ENCODE results near the gene ESF1.

The ESF1 gene

GRCh38 chr20:13790708-13791107 is 6.0 kb upstream of the ESF1 start:
- Histone ChIP-seq H2BK12ac (ENCODE audit: low read length in 2 of 2) (no peak overlapping the region), H3K79me1 (replicated peaks; ENCODE audit: low read length, poor library complexity, severe bottlenecking) (peaks cover 38% of the 10 kb centered on the region)
- no CpG with 5 or more reads among the region's 2 CpGs for WGBS

GRCh38 chr20:13788167-13788834 is 3.6 kb upstream of the ESF1 start:
- no peak overlapping the region for H2BK5ac ChIP-seq (ENCODE audit: low read depth, low read length, poor library complexity, severe bottlenecking)
- H2AFZ ChIP-seq (ENCODE audit: low read depth, low read length) = no peak overlapping the region
- no peak overlapping the region for H2AK5ac ChIP-seq (ENCODE audit: low read length, severe bottlenecking)
- no peak overlapping the region for H4K91ac ChIP-seq (ENCODE audit: low read length)
- no peak overlapping the region for H2BK12ac ChIP-seq (ENCODE audit: low read length in 2 of 2)
- peaks cover 4% of the 10 kb centered on the region for H3K4me1 ChIP-seq (ENCODE audit: control insufficient read depth, insufficient read depth, low read depth, low read length)
- no peak overlapping the region for H3K4ac ChIP-seq (ENCODE audit: low read depth in 1 of 2, low read length in 2 of 2)
- no peak overlapping the region for H2BK120ac ChIP-seq (ENCODE audit: low read depth, low read length)
- no peaks in the 10 kb centered on the region for H3K9me3 ChIP-seq (ENCODE audit: control insufficient read depth, low read length)
- 46% methylated on average over 1 of the region's 1 CpG for WGBS
- no peak overlapping the region for H3K23ac ChIP-seq (ENCODE audit: low read length in 2 of 2)
- DNase-seq = peak; percentile 76
- no peaks in the 10 kb centered on the region for H3K27me3 ChIP-seq (ENCODE audit: control insufficient read depth in 1 of 2, insufficient read depth in 1 of 2, low read length in 2 of 2)
- no peak overlapping the region for H3K14ac ChIP-seq (ENCODE audit: low read length in 2 of 2)
- no peak overlapping the region for H2BK15ac ChIP-seq (ENCODE audit: low read depth, poor library complexity, severe bottlenecking)
- peaks cover 16 to 60% of the 10 kb centered on the region in 2 experiments for H3K36me3 ChIP-seq (ENCODE audit: control insufficient read depth in 1 of 2, insufficient read depth in 2 of 2, low read depth in 1 of 2, low read length in 2 of 2)
- no peak overlapping the region for H4K8ac ChIP-seq (ENCODE audit: low read length)
- peaks cover 35% of the 10 kb centered on the region for H3K79me1 ChIP-seq (replicated peaks; ENCODE audit: low read length, poor library complexity, severe bottlenecking)
- H3K18ac ChIP-seq (ENCODE audit: low read depth in 1 of 2, low read length in 2 of 2) = no peak overlapping the region
- H3K4me2 ChIP-seq (ENCODE audit: low read length, poor library complexity, severe bottlenecking) = no peak overlapping the region
- H3K9ac ChIP-seq (ENCODE audit: low read length) = peak overlapping the region; percentile 30
- no peak overlapping the region for H3K27ac ChIP-seq (ENCODE audit: low read length, poor library complexity, severe bottlenecking)
- H3K4me3 ChIP-seq (ENCODE audit: insufficient read depth in 1 of 2, low read depth in 1 of 2, low read length in 2 of 2) = no peak overlapping the region

More at GRCh38 chr20:13790708-13791107, 6.0 kb upstream of the ESF1 start:
- no peak for DNase-seq
- H3K4me2 ChIP-seq (ENCODE audit: low read length, poor library complexity, severe bottlenecking) = no peak overlapping the region
- no peak overlapping the region for H3K9ac ChIP-seq (ENCODE audit: low read length)
- no peak overlapping the region for H2BK120ac ChIP-seq (ENCODE audit: low read depth, low read length)
- no peak overlapping the region for H2BK15ac ChIP-seq (ENCODE audit: low read depth, poor library complexity, severe bottlenecking)
- H4K8ac ChIP-seq (ENCODE audit: low read length) = no peak overlapping the region
- H2BK5ac ChIP-seq (ENCODE audit: low read depth, low read length, poor library complexity, severe bottlenecking) = no peak overlapping the region
- H3K27ac ChIP-seq (ENCODE audit: low read length, poor library complexity, severe bottlenecking) = no peak overlapping the region
- H3K4me1 ChIP-seq (ENCODE audit: control insufficient read depth, insufficient read depth, low read depth, low read length) = no peaks in the 10 kb centered on the region
- H3K18ac ChIP-seq (ENCODE audit: low read depth in 1 of 2, low read length in 2 of 2) = no peak overlapping the region
- H3K36me3 ChIP-seq (ENCODE audit: control insufficient read depth in 1 of 2, insufficient read depth in 2 of 2, low read depth in 1 of 2, low read length in 2 of 2) = peaks cover 24 to 84% of the 10 kb centered on the region in 2 experiments
- H3K4me3 ChIP-seq (ENCODE audit: insufficient read depth in 1 of 2, low read depth in 1 of 2, low read length in 2 of 2) = no peak overlapping the region
- H3K14ac ChIP-seq (ENCODE audit: low read length in 2 of 2) = no peak overlapping the region
- H3K27me3 ChIP-seq (ENCODE audit: control insufficient read depth in 1 of 2, insufficient read depth in 1 of 2, low read length in 2 of 2) = no peaks in the 10 kb centered on the region
- H3K4ac ChIP-seq (ENCODE audit: low read depth in 1 of 2, low read length in 2 of 2) = no peak overlapping the region
- H3K23ac ChIP-seq (ENCODE audit: low read length in 2 of 2) = no peak overlapping the region
- H2AFZ ChIP-seq (ENCODE audit: low read depth, low read length) = no peak overlapping the region
- H3K9me3 ChIP-seq (ENCODE audit: control insufficient read depth, low read length) = no peaks in the 10 kb centered on the region
- no peak overlapping the region for H4K91ac ChIP-seq (ENCODE audit: low read length)
- H2AK5ac ChIP-seq (ENCODE audit: low read length, severe bottlenecking) = no peak overlapping the region

GRCh38 chr20:13786143-13786828 is 1.6 kb upstream of the ESF1 start:
- Histone ChIP-seq H2BK15ac (ENCODE audit: low read depth, poor library complexity, severe bottlenecking) (no peak overlapping the region), H3K4me3 (ENCODE audit: insufficient read depth in 1 of 2, low read depth in 1 of 2, low read length in 2 of 2) (peak overlapping the region in 1 of 2 experiments; percentile 94), H3K36me3 (ENCODE audit: control insufficient read depth in 1 of 2, insufficient read depth in 2 of 2, low read depth in 1 of 2, low read length in 2 of 2) (peaks cover 16 to 53% of the 10 kb centered on the region in 2 experiments), H3K14ac (ENCODE audit: low read length in 2 of 2) (no peak overlapping the region), H3K9ac (ENCODE audit: low read length) (peak overlapping the region; percentile 97), H4K91ac (ENCODE audit: low read length) (no peak overlapping the region), H3K9me3 (ENCODE audit: control insufficient read depth, low read length) (no peaks in the 10 kb centered on the region), H2AFZ (ENCODE audit: low read depth, low read length) (no peak overlapping the region), H3K4ac (ENCODE audit: low read depth in 1 of 2, low read length in 2 of 2) (no peak overlapping the region), H2AK5ac (ENCODE audit: low read length, severe bottlenecking) (no peak overlapping the region), H2BK12ac (ENCODE audit: low read length in 2 of 2) (no peak overlapping the region), H3K27me3 (ENCODE audit: control insufficient read depth in 1 of 2, insufficient read depth in 1 of 2, low read length in 2 of 2) (no peaks in the 10 kb centered on the region), H3K27ac (ENCODE audit: low read length, poor library complexity, severe bottlenecking) (no peak overlapping the region), H2BK120ac (ENCODE audit: low read depth, low read length) (no peak overlapping the region), H3K23ac (ENCODE audit: low read length in 2 of 2) (no peak overlapping the region), H3K18ac (ENCODE audit: low read depth in 1 of 2, low read length in 2 of 2) (no peak overlapping the region), H3K4me2 (ENCODE audit: low read length, poor library complexity, severe bottlenecking) (peak overlapping the region; percentile 83), H4K8ac (ENCODE audit: low read length) (no peak overlapping the region), H3K79me1 (replicated peaks; ENCODE audit: low read length, poor library complexity, severe bottlenecking) (peaks cover 28% of the 10 kb centered on the region), H2BK5ac (ENCODE audit: low read depth, low read length, poor library complexity, severe bottlenecking) (no peak overlapping the region), H3K4me1 (ENCODE audit: control insufficient read depth, insufficient read depth, low read depth, low read length) (peaks cover 4% of the 10 kb centered on the region)
- no peak for DNase-seq
- 82% methylated on average over 6 of the region's 8 CpGs for WGBS

GRCh38 chr20:13784271-13784892 is 337 bp downstream of the ESF1 start:
- Histone ChIP-seq H3K9me3 (ENCODE audit: control insufficient read depth, low read length) (no peaks in the 10 kb centered on the region), H2BK5ac (ENCODE audit: low read depth, low read length, poor library complexity, severe bottlenecking) (no peak overlapping the region), H3K4me3 (ENCODE audit: insufficient read depth in 1 of 2, low read depth in 1 of 2, low read length in 2 of 2) (peak overlapping the region; percentile 88 to 94), H3K4me1 (ENCODE audit: control insufficient read depth, insufficient read depth, low read depth, low read length) (peaks cover 4% of the 10 kb centered on the region), H2BK120ac (ENCODE audit: low read depth, low read length) (peak overlapping the region; percentile 1), H4K8ac (ENCODE audit: low read length) (peak overlapping the region; percentile 75), H3K4ac (ENCODE audit: low read depth in 1 of 2, low read length in 2 of 2) (peak overlapping the region in 1 of 2 experiments; percentile 61), H3K23ac (ENCODE audit: low read length in 2 of 2) (no peak overlapping the region), H4K91ac (ENCODE audit: low read length) (peak overlapping the region; percentile 39), H3K36me3 (ENCODE audit: control insufficient read depth in 1 of 2, insufficient read depth in 2 of 2, low read depth in 1 of 2, low read length in 2 of 2) (peaks cover 11 to 53% of the 10 kb centered on the region in 2 experiments), H3K27me3 (ENCODE audit: control insufficient read depth in 1 of 2, insufficient read depth in 1 of 2, low read length in 2 of 2) (no peaks in the 10 kb centered on the region), H2BK15ac (ENCODE audit: low read depth, poor library complexity, severe bottlenecking) (peak overlapping the region; percentile 67), H2AK5ac (ENCODE audit: low read length, severe bottlenecking) (no peak overlapping the region), H3K18ac (ENCODE audit: low read depth in 1 of 2, low read length in 2 of 2) (peak overlapping the region; percentile 68 to 70), H3K27ac (ENCODE audit: low read length, poor library complexity, severe bottlenecking) (peak overlapping the region; percentile 44), H3K4me2 (ENCODE audit: low read length, poor library complexity, severe bottlenecking) (peak overlapping the region; percentile 83), H2BK12ac (ENCODE audit: low read length in 2 of 2) (peak overlapping the region in 1 of 2 experiments; percentile 34), H3K79me1 (replicated peaks; ENCODE audit: low read length, poor library complexity, severe bottlenecking) (peaks cover 21% of the 10 kb centered on the region), H3K14ac (ENCODE audit: low read length in 2 of 2) (no peak overlapping the region), H2AFZ (ENCODE audit: low read depth, low read length) (peak overlapping the region; percentile 29), H3K9ac (ENCODE audit: low read length) (peak overlapping the region; percentile 97)
- under 1% methylated on average over 23 of the region's 26 CpGs for WGBS
- no peak for DNase-seq

All from mesenchymal stem cell (in vitro differentiated cells and primary cell).